ENCODE data around the gene ITM2A. TPM values are rescaled to one million over a fixed set of nuclear protein-coding genes. Genes with fewer than 3 reads are reported as not detected.

Gene ITM2A
- total RNA-seq, 1 experiment from 2014 or later: not detected

DNA sequence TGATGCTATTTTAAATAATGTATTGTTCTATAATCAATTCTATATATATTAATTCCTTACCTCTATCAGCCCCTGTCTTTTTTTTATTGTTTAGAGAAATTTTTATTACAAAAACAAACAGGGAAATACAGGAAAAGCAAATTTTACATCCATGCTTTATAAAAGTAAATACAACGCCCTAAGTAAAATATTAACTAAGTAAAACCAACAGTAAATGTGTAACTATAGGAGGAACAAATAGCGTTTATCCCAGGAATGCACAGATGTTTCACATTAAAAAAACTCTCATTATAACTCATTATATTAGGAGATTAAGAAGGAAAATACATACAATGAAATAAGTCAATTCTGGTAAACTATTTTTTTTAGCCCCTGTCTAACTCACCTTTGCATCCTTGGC, 8.2 kb upstream of the ITM2A start:
- CTCF ChIA-PET: interaction anchor here (1.2 kb wide), 1 partner anchor 13 kb away, joined by 4 read pairs; no protein-coding TSS in a partner anchor
- no peak for DNase-seq (ENCODE audit: unreplicated experiment)
- Mint-ChIP-seq H3K4me3 (ENCODE audit: unreplicated experiment) (no peak overlapping the region), H3K36me3 (ENCODE audit: insufficient read depth, unreplicated experiment) (no peaks in the 10 kb centered on the region), H3K4me1 (ENCODE audit: insufficient read depth, unreplicated experiment) (no peaks in the 10 kb centered on the region), H3K27ac (ENCODE audit: low read depth, unreplicated experiment) (no peak overlapping the region), H3K27me3 (ENCODE audit: insufficient read depth, unreplicated experiment) (no peaks in the 10 kb centered on the region), H3K9me3 (ENCODE audit: unreplicated experiment) (peaks cover 9% of the 10 kb centered on the region)
- no TSS peak for BruUV-seq (replicated peaks)
- TF ChIP-seq, protein P1, sequence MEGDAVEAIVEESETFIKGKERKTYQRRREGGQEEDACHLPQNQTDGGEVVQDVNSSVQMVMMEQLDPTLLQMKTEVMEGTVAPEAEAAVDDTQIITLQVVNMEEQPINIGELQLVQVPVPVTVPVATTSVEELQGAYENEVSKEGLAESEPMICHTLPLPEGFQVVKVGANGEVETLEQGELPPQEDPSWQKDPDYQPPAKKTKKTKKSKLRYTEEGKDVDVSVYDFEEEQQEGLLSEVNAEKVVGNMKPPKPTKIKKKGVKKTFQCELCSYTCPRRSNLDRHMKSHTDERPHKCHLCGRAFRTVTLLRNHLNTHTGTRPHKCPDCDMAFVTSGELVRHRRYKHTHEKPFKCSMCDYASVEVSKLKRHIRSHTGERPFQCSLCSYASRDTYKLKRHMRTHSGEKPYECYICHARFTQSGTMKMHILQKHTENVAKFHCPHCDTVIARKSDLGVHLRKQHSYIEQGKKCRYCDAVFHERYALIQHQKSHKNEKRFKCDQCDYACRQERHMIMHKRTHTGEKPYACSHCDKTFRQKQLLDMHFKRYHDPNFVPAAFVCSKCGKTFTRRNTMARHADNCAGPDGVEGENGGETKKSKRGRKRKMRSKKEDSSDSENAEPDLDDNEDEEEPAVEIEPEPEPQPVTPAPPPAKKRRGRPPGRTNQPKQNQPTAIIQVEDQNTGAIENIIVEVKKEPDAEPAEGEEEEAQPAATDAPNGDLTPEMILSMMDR (IDR thresholded peaks at IDR 0.05; ENCODE audit: unreplicated experiment): no peak
- POLR2A ChIA-PET: no interaction called here
- intact Hi-C loops (cut with micrococcal nuclease): no loop called here

DNA sequence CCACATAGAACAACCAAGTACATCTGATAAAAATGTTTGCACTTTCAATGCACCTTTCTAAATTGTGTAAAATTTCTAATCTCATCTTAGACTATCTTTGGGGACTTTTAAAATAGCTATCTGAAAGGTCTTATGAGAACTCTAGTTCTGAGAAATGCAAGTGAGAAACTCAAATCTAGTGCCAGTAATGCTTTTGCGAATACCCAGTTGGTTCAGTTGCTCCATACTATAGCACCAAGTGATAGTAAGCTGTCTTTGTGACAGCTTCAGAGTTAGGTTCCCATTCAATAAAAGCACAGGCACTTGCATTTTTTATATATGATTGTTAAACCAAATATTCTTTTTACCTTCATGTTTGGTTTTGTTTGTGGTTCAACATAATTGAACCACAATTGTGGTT, 4.5 kb upstream of the ITM2A start:
- no TSS peak for BruUV-seq (replicated peaks)
- Mint-ChIP-seq H3K36me3 (ENCODE audit: insufficient read depth, unreplicated experiment) (no peaks in the 10 kb centered on the region), H3K4me1 (ENCODE audit: insufficient read depth, unreplicated experiment) (no peaks in the 10 kb centered on the region), H3K9me3 (ENCODE audit: unreplicated experiment) (peaks cover 9% of the 10 kb centered on the region), H3K4me3 (ENCODE audit: unreplicated experiment) (no peak overlapping the region), H3K27ac (ENCODE audit: low read depth, unreplicated experiment) (no peak overlapping the region), H3K27me3 (ENCODE audit: insufficient read depth, unreplicated experiment) (no peaks in the 10 kb centered on the region)
- no peak for DNase-seq (ENCODE audit: unreplicated experiment)
- intact Hi-C loops (cut with micrococcal nuclease): no loop called here
- ChIA-PET CTCF (interaction anchor here (0.6 kb wide), 1 partner anchor 1469 kb away, joined by 3 read pairs; no protein-coding TSS in a partner anchor), POLR2A (no interaction called here)
- TF ChIP-seq, protein P1 (IDR thresholded peaks at IDR 0.05; ENCODE audit: unreplicated experiment): no peak

GRCh38 chrX:79371101-79371500, 4.0 kb upstream of the ITM2A start:
- ChIA-PET CTCF (no interaction called here), POLR2A (no interaction called here)
- Mint-ChIP-seq H3K27ac (ENCODE audit: low read depth, unreplicated experiment) (no peak overlapping the region), H3K27me3 (ENCODE audit: insufficient read depth, unreplicated experiment) (no peaks in the 10 kb centered on the region), H3K4me3 (ENCODE audit: unreplicated experiment) (no peak overlapping the region), H3K4me1 (ENCODE audit: insufficient read depth, unreplicated experiment) (no peaks in the 10 kb centered on the region), H3K36me3 (ENCODE audit: insufficient read depth, unreplicated experiment) (no peaks in the 10 kb centered on the region), H3K9me3 (ENCODE audit: unreplicated experiment) (peaks cover 9% of the 10 kb centered on the region)
- TF ChIP-seq, protein P1 (IDR thresholded peaks at IDR 0.05; ENCODE audit: unreplicated experiment): no peak
- intact Hi-C loops (cut with micrococcal nuclease): no loop called here
- no peak for DNase-seq (ENCODE audit: unreplicated experiment)
- BruUV-seq (replicated peaks): no TSS peak

DNA sequence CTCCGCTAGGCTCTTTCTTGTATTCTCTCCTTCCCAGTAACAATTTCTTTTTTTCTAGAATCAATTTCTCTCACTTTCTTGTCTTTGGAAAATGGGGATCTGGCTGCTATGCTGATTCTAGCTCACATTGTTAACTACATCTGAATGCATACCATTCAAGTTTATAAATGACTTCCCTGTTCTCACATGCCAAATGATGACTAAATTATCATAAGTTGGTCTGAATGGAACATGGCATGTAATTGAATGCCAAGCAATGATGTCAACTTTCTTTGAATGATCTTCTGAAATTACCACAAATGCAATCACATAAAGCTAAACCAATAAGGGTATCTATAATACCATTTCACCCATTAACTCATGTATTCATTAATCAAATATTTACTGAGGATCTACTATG, 2.7 kb upstream of the ITM2A start:
- Mint-ChIP-seq H3K4me3 (ENCODE audit: unreplicated experiment) (no peak overlapping the region), H3K36me3 (ENCODE audit: insufficient read depth, unreplicated experiment) (no peaks in the 10 kb centered on the region), H3K4me1 (ENCODE audit: insufficient read depth, unreplicated experiment) (no peaks in the 10 kb centered on the region), H3K27ac (ENCODE audit: low read depth, unreplicated experiment) (no peak overlapping the region), H3K27me3 (ENCODE audit: insufficient read depth, unreplicated experiment) (no peaks in the 10 kb centered on the region), H3K9me3 (ENCODE audit: unreplicated experiment) (peaks cover 9% of the 10 kb centered on the region)
- POLR2A ChIA-PET: interaction anchor here (1.1 kb wide), 1 partner anchor 8 kb away, joined by 3 read pairs; no protein-coding TSS in a partner anchor
- TF ChIP-seq, protein P1 (IDR thresholded peaks at IDR 0.05; ENCODE audit: unreplicated experiment): no peak
- DNase-seq (ENCODE audit: unreplicated experiment): no peak
- CTCF ChIA-PET: interaction anchor here (0.7 kb wide), 1 partner anchor 590 kb away, joined by 3 read pairs; no protein-coding TSS in a partner anchor
- no TSS peak for BruUV-seq (replicated peaks)
- intact Hi-C loops (cut with micrococcal nuclease): no loop called here
